Measurements from ENCODE around the gene CKAP4.

DNA sequence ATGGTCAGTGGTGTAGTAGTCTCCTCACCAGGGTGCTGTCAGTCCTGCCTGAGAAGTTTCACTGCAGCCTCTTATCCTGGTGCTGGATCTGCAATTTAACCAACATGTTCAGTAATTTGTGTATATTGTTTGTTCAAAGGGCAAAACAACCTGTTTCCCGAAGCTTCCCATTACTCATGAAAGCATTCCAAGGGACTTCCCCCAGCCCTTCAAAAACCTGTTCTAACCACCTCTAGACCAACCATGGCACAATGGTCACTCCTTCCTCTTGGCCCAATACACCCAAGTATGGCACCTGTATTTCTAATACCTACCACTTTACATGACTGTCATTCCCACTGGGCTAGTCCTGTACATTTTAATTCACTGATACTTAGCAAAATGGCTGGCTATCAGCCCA, 12.1 kb downstream of the CKAP4 start:
- TF ChIP-seq GATA1 (IDR thresholded peaks at IDR 0.05; ENCODE audit: low read depth, low read length) (no peak), POLR2A (IDR thresholded peaks at IDR 0.05; ENCODE audit: low read length) (no peak)

All from erythroblast (primary cell).